ENCODE measurements around the gene HOXA4. TPM values are rescaled to one million over a fixed set of nuclear protein-coding genes. Genes with fewer than 3 reads are reported as not detected.

Gene HOXA4
- total and polyA plus RNA-seq, 2 of the 8 experiments (the other 6 are each of a cell fraction or from before 2014, with no cell fraction given): not detected

GRCh38 chr7:27122077-27122910 is 8.3 kb downstream of the HOXA4 start:
- H2BK120ac ChIP-seq (replicated peaks; ENCODE audit: low read depth, low read length): no peak overlapping the region
- no peaks in the 10 kb centered on the region for H3K79me1 ChIP-seq (ENCODE audit: low read depth, low read length)
- no peaks in the 10 kb centered on the region for H3K36me3 ChIP-seq (ENCODE audit: control insufficient read depth in 2 of 4, insufficient read depth in 4 of 4, low read length in 3 of 4)
- H2BK20ac ChIP-seq (ENCODE audit: low read length): no peak overlapping the region
- no peaks in the 10 kb centered on the region for H3K9me3 ChIP-seq (ENCODE audit: insufficient read depth in 2 of 2, low read depth in 1 of 2, low read length in 1 of 2)
- H2BK5ac ChIP-seq (ENCODE audit: low read depth, low read length): no peak overlapping the region
- H3K23ac ChIP-seq (ENCODE audit: insufficient read length): no peak overlapping the region
- FAIRE-seq: no peak
- no peak overlapping the region for H2BK15ac ChIP-seq (ENCODE audit: low read length)
- WGBS, 2 experiments (ENCODE audit: extremely low coverage in 1 of 2, insufficient coverage in 1 of 2, insufficient read length in 1 of 2, insufficient replicate concordance in 2 of 2, low coverage in 1 of 2, low lambda C conversion rate in 2 of 2, missing lambda C conversion rate in 1 of 2): 10% methylated on average over 42 of the region's 42 CpGs; no CpG with 5 or more reads in 1 of the 2 experiments
- H3K14ac ChIP-seq (ENCODE audit: insufficient read length): no peak overlapping the region
- CTCF ChIA-PET (ENCODE audit: partially characterized antibody): interaction anchor here (0.9 to 1.4 kb wide), 2 partner anchors 21 to 23 kb away, joined by 3 to 4 read pairs; partner anchors contain the start of gene HOXA5
- no peak overlapping the region for H4K8ac ChIP-seq (ENCODE audit: extremely low read depth, insufficient read depth, low read length)
- H3K18ac ChIP-seq (ENCODE audit: extremely low read depth, low read length): no peak overlapping the region
- peaks cover 28 to 29% of the 10 kb centered on the region in 2 experiments for H4K20me1 ChIP-seq (replicated peaks in 1 of 2; ENCODE audit: control insufficient read depth in 1 of 2, insufficient read depth in 2 of 2, low read length in 2 of 2)
- no peak overlapping the region for H3K4ac ChIP-seq (replicated peaks; ENCODE audit: insufficient read length, low read depth, low read length)
- no peak overlapping the region for H3K27ac ChIP-seq (ENCODE audit: low read depth, low read length)
- H2AFZ ChIP-seq (ENCODE audit: low read length): no peak overlapping the region
- no peaks in the 10 kb centered on the region; the same call in 1 of the 2 replicates for H3K23me2 ChIP-seq (ENCODE audit: low read depth, low read length)
- H2BK12ac ChIP-seq (ENCODE audit: low read depth, low read length): no peak overlapping the region
- H4K91ac ChIP-seq (replicated peaks; ENCODE audit: insufficient read length, low read length): no peak overlapping the region
- H3K56ac ChIP-seq (replicated peaks; ENCODE audit: insufficient read length, low read depth, low read length): no peak overlapping the region
- POLR2A ChIA-PET (ENCODE audit: partially characterized antibody): no interaction called here
- H3K27me3 ChIP-seq (replicated peaks in 1 of 4; ENCODE audit: control insufficient read depth in 3 of 4, extremely low read depth in 1 of 4, insufficient read depth in 3 of 4, low read length in 3 of 4): peaks cover 100% of the 10 kb centered on the region in 4 experiments
- H3K4me1 ChIP-seq (replicated peaks in 1 of 4; ENCODE audit: control insufficient read depth in 3 of 4, insufficient read depth in 4 of 4, low read length in 3 of 4): 0 out of 7 replicates have a peak, but pooled peaks cover 0 to 2% (median 0%) of the 10 kb centered on the region in 4 experiments
- H3K9ac ChIP-seq (replicated peaks in 1 of 4; ENCODE audit: extremely low read depth in 1 of 4, low read depth in 3 of 4, low read length in 3 of 4): no peak overlapping the region
- no peak overlapping the region for H4K5ac ChIP-seq (ENCODE audit: insufficient read length, low read depth, low read length)
- no peak overlapping the region; a peak in 1 of 4 replicates for H3K4me2 ChIP-seq (ENCODE audit: insufficient read depth in 1 of 2, low read depth in 2 of 2, low read length in 2 of 2)
- no peaks in the 10 kb centered on the region for H3K79me2 ChIP-seq (ENCODE audit: control insufficient read depth in 1 of 2, insufficient read depth in 2 of 2, low read length in 2 of 2)
- no peak overlapping the region for H2AK5ac ChIP-seq (ENCODE audit: low read depth, low read length)
- no peak overlapping the region for H3K4me3 ChIP-seq (ENCODE audit: extremely low read depth in 1 of 4, insufficient read depth in 2 of 4, low read depth in 3 of 4, low read length in 4 of 4)
- DNase-seq (ENCODE audit: low read depth in 1 of 2, low spot score in 2 of 2): peak in 1 of 2 experiments; percentile 52
- no peak for TF ChIP-seq JUND (IDR thresholded peaks at IDR 0.05; ENCODE audit: low read length)
- no peak for TF ChIP-seq RAD21 (IDR thresholded peaks at IDR 0.05 in 1 of 2, conservative IDR thresholded peaks at IDR 0.05 in 1 of 2; ENCODE audit: low read depth in 2 of 2, low read length in 2 of 2)
- peak; percentile 92 for TF ChIP-seq EZH2 (IDR thresholded peaks at IDR 0.05; ENCODE audit: low read depth, low read length, severe bottlenecking)
- peak; percentile 99 for TF ChIP-seq RNF2 (IDR thresholded peaks at IDR 0.05; ENCODE audit: borderline replicate concordance, low read depth, low read length, missing control alignments, poor library complexity, severe bottlenecking)
- TF ChIP-seq E2F6 (IDR thresholded peaks at IDR 0.05): no peak
- 0 out of 2 replicates have a peak, but pooled peaks have one; percentile 23 for TF ChIP-seq CBX8 (IDR thresholded peaks at IDR 0.05; ENCODE audit: borderline replicate concordance, low read depth, low read length)
- no peak for TF ChIP-seq SP1 (IDR thresholded peaks at IDR 0.05; ENCODE audit: low read depth, low read length)
